Smooth muscle cell (in vitro differentiated cells): ENCODE data around the gene PPIP5K1. TPM values are rescaled to one million over a fixed set of nuclear protein-coding genes. Genes with fewer than 3 reads are reported as not detected.

Experiments
- DNase-seq: peaks from one replicate; lab custom pipeline; 2025; ENCODE audit not compliant: unreplicated experiment; lab: John Stamatoyannopoulos, UW
- H2AFZ ChIP-seq: fragments of 200-600 bp; sonication (generic); 2 replicates; pipeline ENCODE4 v1.6.0; 2016; ENCODE audit warnings: antibody characterized with exemption, low read depth, mild to moderate bottlenecking
- H3F3A ChIP-seq: fragments of 200-600 bp; sonication (generic); 2 replicates; pipeline ENCODE4 v1.6.0; 2017; ENCODE audit warnings: antibody characterized with exemption, low read depth
- H3K27ac ChIP-seq: fragments of 200-600 bp; sonication (generic); 2 replicates; pipeline ENCODE4 v1.5.1; 2016; ENCODE audit warnings: low read depth, mild to moderate bottlenecking
- H3K27me3 ChIP-seq: fragments of 200-600 bp; sonication (generic); 2 replicates; pipeline ENCODE4 v1.6.1; 2016; ENCODE audit warnings: low read depth, mild to moderate bottlenecking
- H3K36me3 ChIP-seq: fragments of 200-600 bp; sonication (generic); 2 replicates; pipeline ENCODE4 v1.5.1; 2016; ENCODE audit warnings: low read depth
- H3K4me1 ChIP-seq: fragments of 200-600 bp; sonication (generic); 2 replicates; pipeline ENCODE4 v1.5.1; 2016; ENCODE audit warnings: low read depth
- H3K4me2 ChIP-seq: fragments of 200-600 bp; sonication (generic); 2 replicates; pipeline ENCODE4 v1.6.0; 2016; ENCODE audit warnings: mild to moderate bottlenecking
- H3K4me3 ChIP-seq: fragments of 200-600 bp; sonication (generic); 2 replicates; pipeline ENCODE4 v1.5.1; 2016; ENCODE audit warnings: mild to moderate bottlenecking
- H3K79me2 ChIP-seq: fragments of 200-600 bp; sonication (generic); 2 replicates; pipeline ENCODE4 v1.6.0; 2016; ENCODE audit warnings: low read depth, mild to moderate bottlenecking
- H3K9ac ChIP-seq: fragments of 200-600 bp; sonication (generic); 2 replicates; pipeline ENCODE4 v1.6.0; 2016; ENCODE audit warnings: low read depth
- H3K9me3 ChIP-seq: fragments of 200-600 bp; sonication (generic); replicated peaks from 2 replicates; pipeline ENCODE4 v1.5.1; 2016; ENCODE audit warnings: low read depth
- H4K20me1 ChIP-seq: fragments of 200-600 bp; sonication (generic); 2 replicates; pipeline ENCODE4 v1.6.0; 2016; ENCODE audit warnings: low read depth
- WGBS: methylation state at CpG from one replicate; pipeline ENCODE4 v1.1.7; 2016; ENCODE audit warnings: low lambda C conversion rate; 5-methylcytosine and 5-hydroxymethylcytosine counted together
- polyA plus RNA-seq: library from polyadenylated mRNA; unstranded; fragments of >200 nt; fragmentation: Nextera tagmentation; extraction: Ambion mirVana; gene quantifications from 2 replicates; pipeline ENCODE4 v1.2.1, GENCODE V29; 2016
- total RNA-seq: library from RNA; depleted of rRNA; stranded (reverse); fragments of >200 nt; gene quantifications from 2 replicates; pipeline ENCODE4 v1.2.3, GENCODE V29; 2014
- TF ChIP-seq, protein P1 (sequence below): fragments of 200-600 bp; sonication (generic); IDR thresholded peaks from 2 replicates; pipeline ENCODE4 v1.5.1; 2017; ENCODE audit warnings: borderline replicate concordance, mild to moderate bottlenecking, antibody characterized with exemption; ENCODE audit not compliant: insufficient read depth, poor library complexity, severe bottlenecking

PPIP5K1 gene
- total and polyA plus RNA-seq, 2 experiments from 2014 or later: 4.8 to 14.5 TPM

DNA sequence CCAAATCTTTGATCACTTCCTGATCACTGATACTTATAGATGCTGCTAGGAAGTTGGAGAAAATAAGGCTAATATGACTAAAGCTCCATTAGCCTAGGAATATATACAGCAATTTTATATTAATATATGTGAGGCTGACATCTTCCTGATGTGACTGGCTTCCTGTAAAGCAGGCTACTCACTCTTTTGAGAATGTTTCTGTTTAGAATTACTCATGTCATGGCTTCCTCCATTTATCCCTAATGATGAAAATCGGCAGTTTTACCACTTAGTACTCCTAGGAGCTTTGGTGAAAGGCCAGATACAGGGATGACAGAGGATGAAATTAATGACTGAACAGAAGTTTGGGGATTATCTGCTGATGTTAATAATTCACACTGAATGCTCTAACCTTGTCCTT lies 76.5 kb downstream of the PPIP5K1 start:
- TF ChIP-seq, protein P1, sequence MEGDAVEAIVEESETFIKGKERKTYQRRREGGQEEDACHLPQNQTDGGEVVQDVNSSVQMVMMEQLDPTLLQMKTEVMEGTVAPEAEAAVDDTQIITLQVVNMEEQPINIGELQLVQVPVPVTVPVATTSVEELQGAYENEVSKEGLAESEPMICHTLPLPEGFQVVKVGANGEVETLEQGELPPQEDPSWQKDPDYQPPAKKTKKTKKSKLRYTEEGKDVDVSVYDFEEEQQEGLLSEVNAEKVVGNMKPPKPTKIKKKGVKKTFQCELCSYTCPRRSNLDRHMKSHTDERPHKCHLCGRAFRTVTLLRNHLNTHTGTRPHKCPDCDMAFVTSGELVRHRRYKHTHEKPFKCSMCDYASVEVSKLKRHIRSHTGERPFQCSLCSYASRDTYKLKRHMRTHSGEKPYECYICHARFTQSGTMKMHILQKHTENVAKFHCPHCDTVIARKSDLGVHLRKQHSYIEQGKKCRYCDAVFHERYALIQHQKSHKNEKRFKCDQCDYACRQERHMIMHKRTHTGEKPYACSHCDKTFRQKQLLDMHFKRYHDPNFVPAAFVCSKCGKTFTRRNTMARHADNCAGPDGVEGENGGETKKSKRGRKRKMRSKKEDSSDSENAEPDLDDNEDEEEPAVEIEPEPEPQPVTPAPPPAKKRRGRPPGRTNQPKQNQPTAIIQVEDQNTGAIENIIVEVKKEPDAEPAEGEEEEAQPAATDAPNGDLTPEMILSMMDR: no peak
- H3K79me2 ChIP-seq: no peaks in the 10 kb centered on the region
- peaks cover 1% of the 10 kb centered on the region for H4K20me1 ChIP-seq
- no peaks in the 10 kb centered on the region for H3K27me3 ChIP-seq
- H3K4me1 ChIP-seq: peaks cover 38% of the 10 kb centered on the region
- no peaks in the 10 kb centered on the region for H3K9me3 ChIP-seq
- H3F3A ChIP-seq: peaks cover 20% of the 10 kb centered on the region
- H3K4me3 ChIP-seq: no peak overlapping the region
- no peak overlapping the region for H3K9ac ChIP-seq
- peak overlapping the region; percentile 75 for H3K27ac ChIP-seq
- H3K36me3 ChIP-seq: no peaks in the 10 kb centered on the region
- WGBS: 52% methylated on average over 1 of the region's 1 CpG
- H2AFZ ChIP-seq: peak overlapping the region; percentile 10
- no peak for DNase-seq
- peak overlapping the region; percentile 40 for H3K4me2 ChIP-seq

DNA sequence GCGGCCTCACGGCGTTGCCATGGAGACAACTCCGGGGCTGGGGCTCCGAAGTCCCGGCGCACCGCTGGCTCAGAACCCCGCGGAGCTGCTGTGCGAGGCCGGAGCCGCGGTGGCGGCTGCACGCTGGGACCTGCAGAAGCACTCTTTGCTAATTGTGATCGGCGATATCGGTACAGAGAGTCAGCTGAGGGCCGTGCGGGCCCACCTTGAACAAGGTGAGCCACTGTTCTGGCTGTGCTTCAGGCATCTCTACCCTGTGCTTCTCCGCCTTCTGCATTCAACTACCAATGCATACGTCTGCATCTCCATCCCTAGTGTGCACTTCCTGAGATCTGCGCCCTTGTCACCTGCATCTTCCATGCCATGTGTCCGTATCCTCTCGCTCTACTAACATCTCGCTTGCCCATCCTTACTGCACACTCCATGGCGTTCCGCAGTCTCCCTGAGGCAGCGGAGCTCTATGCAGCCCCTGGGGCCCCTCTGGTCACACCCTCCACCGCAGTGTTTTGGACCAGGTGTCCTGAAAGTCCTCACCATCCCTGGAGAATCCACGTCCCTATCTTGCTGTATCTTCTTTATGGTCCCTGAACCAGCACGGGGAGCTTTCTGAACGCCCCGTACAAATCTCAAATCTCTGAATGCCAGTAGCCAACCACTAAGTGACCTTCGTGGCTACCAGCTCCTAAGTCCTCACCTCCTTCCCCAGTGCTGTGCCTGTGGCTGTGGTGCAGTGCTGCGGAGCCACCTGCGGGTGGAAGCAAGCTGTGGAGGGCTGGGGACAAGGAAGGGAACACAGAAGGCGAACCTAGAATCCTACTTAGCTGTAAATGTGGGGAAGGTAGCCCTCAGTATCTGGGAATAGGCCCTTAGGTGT lies 78.8 kb downstream of the PPIP5K1 start:
- Histone ChIP-seq H2AFZ (no peak overlapping the region), H3K79me2 (no peaks in the 10 kb centered on the region), H3F3A (peaks cover 15% of the 10 kb centered on the region), H3K9me3 (no peaks in the 10 kb centered on the region), H3K4me2 (peak overlapping the region; percentile 85), H3K4me1 (peaks cover 26% of the 10 kb centered on the region), H4K20me1 (no peaks in the 10 kb centered on the region), H3K27me3 (no peaks in the 10 kb centered on the region), H3K36me3 (no peaks in the 10 kb centered on the region), H3K4me3 (peak overlapping the region; percentile 62), H3K9ac (no peak overlapping the region), H3K27ac (no peak overlapping the region)
- DNase-seq: no peak
- TF ChIP-seq, protein P1: no peak
- 9% methylated on average over 39 of the region's 39 CpGs for WGBS

DNA sequence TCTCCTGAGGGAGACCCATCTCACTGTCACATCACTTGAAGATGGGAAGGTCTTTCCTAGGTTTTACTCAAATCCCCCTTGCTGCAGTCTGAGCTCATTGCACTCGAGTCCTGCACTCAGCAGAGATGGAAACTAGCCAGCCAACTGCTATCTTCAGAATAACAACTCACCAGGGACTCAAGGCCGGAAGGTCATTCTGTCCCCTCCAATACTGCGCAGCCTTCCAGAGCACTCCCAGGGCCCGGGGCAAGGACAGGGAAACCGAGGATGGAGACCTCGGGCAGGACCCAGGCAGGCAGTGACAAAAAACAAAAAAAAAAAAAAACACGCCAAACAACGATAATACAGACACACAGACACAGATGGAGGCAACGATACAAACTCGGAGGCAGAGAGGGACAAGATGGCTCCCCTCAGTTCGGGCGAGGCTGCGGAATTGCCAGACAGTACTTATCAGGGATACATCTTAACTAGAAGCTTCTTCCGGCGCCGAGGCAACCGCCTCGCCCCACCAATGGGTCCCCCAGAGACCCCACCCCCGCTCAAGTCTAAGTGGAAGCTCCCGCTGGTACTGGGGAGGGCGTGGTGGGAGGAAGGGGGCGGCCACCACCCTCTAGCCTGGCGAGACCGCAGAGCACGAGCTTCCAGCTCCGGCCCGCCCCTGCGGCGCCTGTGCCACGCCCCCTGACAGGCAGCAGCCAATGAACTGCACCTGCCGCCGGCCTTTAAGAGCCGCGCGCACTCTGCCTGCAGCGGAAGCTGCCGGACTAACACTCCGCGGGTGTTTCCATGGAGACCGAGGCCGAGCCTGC lies 79.6 kb downstream of the PPIP5K1 start:
- H3K79me2 ChIP-seq: no peaks in the 10 kb centered on the region
- no peaks in the 10 kb centered on the region for H3K9me3 ChIP-seq
- H3K36me3 ChIP-seq: no peaks in the 10 kb centered on the region
- peak overlapping the region; percentile 62 for H3K4me3 ChIP-seq
- no peaks in the 10 kb centered on the region for H4K20me1 ChIP-seq
- peak overlapping the region; percentile 79 for H3K27ac ChIP-seq
- TF ChIP-seq, protein P1: peak; percentile 16
- H3F3A ChIP-seq: peaks cover 15% of the 10 kb centered on the region
- peak overlapping the region; percentile 74 for H2AFZ ChIP-seq
- H3K9ac ChIP-seq: peak overlapping the region; percentile 39
- peak overlapping the region; percentile 85 for H3K4me2 ChIP-seq
- under 1% methylated on average over 30 of the region's 41 CpGs for WGBS
- H3K4me1 ChIP-seq: peaks cover 20% of the 10 kb centered on the region
- peak; percentile 87 for DNase-seq
- H3K27me3 ChIP-seq: no peaks in the 10 kb centered on the region
